Pancreas (tissue), 10 donors: ENCODE measurements around the gene UBXN7. TPM values are rescaled to one million over a fixed set of nuclear protein-coding genes. Genes with fewer than 3 reads are reported as not detected.
"Not testable (repeated sequence)": the region's sequence is repeated elsewhere in the genome, so short reads cannot be mapped to it uniquely, and the experiment has no call there.

ENCODE experiments used
- ATAC-seq, 4 donors: fragments of 200-7000 bp; cut with Tn5 transposase; one replicate each; pipeline versions ENCODE4 v1.8.0 to v1.9.1; 2020; ENCODE audit warnings: mild to moderate bottlenecking in 4 of 4, moderate library complexity in 4 of 4
- DNase-seq, 6 donors: peaks; one replicate each; pipeline ENCODE4 v3.0.0-alpha.2; 2020
- FAIRE-seq: peaks from 2 replicates; lab custom pipeline; 2012; peaks lifted over from hg19 to GRCh38; lab: Jason Lieb, UNC
- H3K27ac ChIP-seq, 4 donors: fragments of 200-600 bp; sonication (generic); 1 replicate in 3 of 4; 2 replicates in 1 of 4; pipeline versions ENCODE4 v1.5.0 to v1.8.0; 2020
- H3K27me3 ChIP-seq, 4 donors: fragments of 200-600 bp; one replicate each; pipeline ENCODE4 v1.8.0; 2021
- H3K36me3 ChIP-seq, 3 donors: fragments of 200-600 bp; sonication (generic) in 1 of 3; one replicate each; pipeline versions ENCODE4 v1.5.0 to v1.8.0; 2020 to 2021
- H3K4me1 ChIP-seq, 3 donors: fragments of 200-600 bp; one replicate each; pipeline ENCODE4 v1.8.0; 2021
- H3K4me3 ChIP-seq, 4 donors: fragments of 200-600 bp; sonication (generic) in 2 of 4; one replicate each; pipeline versions ENCODE4 v1.5.0 to v1.8.0; 2020 to 2021
- H3K9me3 ChIP-seq, 4 donors: fragments of 200-600 bp; one replicate each; pipeline ENCODE4 v1.8.0; 2021
- CTCF ChIP-seq, 4 donors: fragments of 200-600 bp; sonication (generic) in 3 of 4; IDR thresholded peaks; one replicate each; pipeline versions ENCODE4 v1.5.0 to v1.8.0; 2021; ENCODE audit warnings: antibody characterized with exemption in 4 of 4
- WGBS, 2 donors: extraction: QIAGEN DNeasy Blood & Tissue Kit; methylation state at CpG; one replicate each; pipeline ENCODE4 v1.1.7; 2013; 5-methylcytosine and 5-hydroxymethylcytosine counted together
- intact Hi-C, 3 donors: fragments of 100-400 bp; cut with DNase I; formaldehyde crosslinking; loops; one replicate each; pipeline versions ENCODE4 v1.11.1 to v1.14.2; 2022
- polyA plus RNA-seq, 2 donors: library from polyadenylated mRNA; stranded (reverse); fragments of 200-250 nt; gene quantifications; one replicate each; pipeline ENCODE4 v1.2.3, GENCODE V29; 2013
- total RNA-seq, 6 donors: library from RNA; stranded (reverse); fragmentation: NEBNext Ultra II Directional in 4 of 6; extraction: Animal tissue kit (Norgen Biotek cat#: 25700) in 4 of 6; gene quantifications; one replicate each; pipeline versions ENCODE4 v1.2.1 to v1.2.4, GENCODE V29; 2021 to 2023
- donor health status: healthy with polysubstance abuse.
- donor health status: DM: no; HTN: no; CAD: no; lungs with moderate emphysema.
- donor health status: DM: no; HTN: no; CAD: no.
- donor health status: control.
- donor health status: control.
- donor health status: Bipolar disorder and iron deficiency.
- donor health status: DM: yes; HTN: yes; CAD: no.
- donor health status: DM: no; HTN: no; CAD: no.
- donor health status: DM: no; HTN: no; CAD: no.
- donor health status: DM: yes; HTN: yes; CAD: no.

The UBXN7 gene
- total and polyA plus RNA-seq, 8 donors = 4.2 to 39.0 (median 21.1) TPM

DNA sequence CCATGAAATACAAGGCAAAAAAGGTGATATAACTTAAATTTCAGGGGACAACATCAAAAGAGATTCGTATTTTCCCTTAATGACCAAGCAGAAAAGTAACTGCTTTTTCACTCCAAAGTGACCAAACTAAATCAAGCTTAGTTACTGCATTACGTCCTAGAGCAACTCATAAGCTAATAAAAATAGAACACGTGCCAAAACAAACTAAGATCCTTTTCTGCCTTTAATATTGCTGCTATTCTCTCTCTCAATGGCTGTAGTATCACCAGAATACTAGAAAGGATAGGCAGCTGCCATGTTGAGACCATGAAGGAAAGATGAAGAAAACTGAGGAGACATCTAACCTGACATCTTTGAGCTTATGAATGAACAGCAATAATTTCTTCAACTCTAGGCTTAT lies 43.3 kb downstream of the UBXN7 start:
- H3K27ac ChIP-seq = no peak overlapping the region
- H3K4me1 ChIP-seq = no peaks in the 10 kb centered on the region
- WGBS, 2 donors = 44 to 48% methylated on average over 3 of the region's 3 CpGs
- no peak for FAIRE-seq
- H3K27me3 ChIP-seq = no peaks in the 10 kb centered on the region
- H3K4me3 ChIP-seq = no peak overlapping the region
- ATAC-seq = no peak
- TF ChIP-seq CTCF (IDR thresholded peaks at IDR 0.05) = no peak
- H3K9me3 ChIP-seq = no peaks in the 10 kb centered on the region
- intact Hi-C loops = no loop called here
- H3K36me3 ChIP-seq = peaks cover 0 to 41% (median 0%) of the 10 kb centered on the region in 3 donors
- DNase-seq = no peak

DNA sequence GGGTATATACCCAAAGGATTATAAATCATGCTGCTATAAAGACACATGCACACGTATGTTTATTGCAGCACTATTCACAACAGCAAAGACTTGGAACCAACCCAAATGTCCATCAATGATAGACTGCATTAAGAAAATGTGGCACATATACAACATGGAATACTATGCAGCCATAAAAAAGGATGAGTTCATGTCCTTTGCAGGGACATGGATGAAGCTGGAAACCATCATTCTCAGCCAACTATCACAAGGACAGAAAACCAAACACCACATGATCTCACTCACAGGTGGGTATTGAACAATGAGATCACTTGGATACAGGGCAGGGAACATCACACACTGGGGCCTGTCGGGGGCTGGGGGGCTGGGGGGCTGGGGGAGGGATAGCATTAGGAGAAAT lies 44.3 kb downstream of the UBXN7 start:
- intact Hi-C loops, H3K27me3 ChIP-seq, DNase-seq, H3K4me3 ChIP-seq, FAIRE-seq, ATAC-seq, H3K9me3 ChIP-seq, H3K27ac ChIP-seq, H3K4me1 ChIP-seq: not testable (repeated sequence)
- 100% methylated on average over 2 of the region's 2 CpGs for WGBS, 2 donors
- H3K36me3 ChIP-seq = peaks cover 0 to 35% (median 0%) of the 10 kb centered on the region in 3 donors

DNA sequence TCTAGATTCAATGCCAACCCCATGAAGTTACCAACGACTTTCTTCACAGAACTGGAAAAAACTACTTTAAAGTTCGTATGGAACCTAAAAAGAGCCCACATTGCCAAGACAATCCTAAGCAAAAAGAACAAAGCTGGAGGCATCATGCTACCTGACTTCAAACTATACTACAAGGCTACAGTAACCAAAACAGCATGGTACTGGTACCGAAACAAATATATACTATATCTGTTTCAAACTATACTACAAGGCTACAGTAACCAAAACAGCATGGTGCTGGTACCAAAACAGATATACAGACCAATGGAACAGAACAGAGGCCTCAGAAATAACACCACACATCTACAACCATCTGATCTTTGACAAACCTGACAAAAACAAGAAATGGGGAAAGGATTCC lies 45.4 kb downstream of the UBXN7 start:
- FAIRE-seq, H3K9me3 ChIP-seq, H3K27me3 ChIP-seq, intact Hi-C loops, ATAC-seq, H3K27ac ChIP-seq, DNase-seq, H3K4me1 ChIP-seq, H3K4me3 ChIP-seq: not testable (repeated sequence)
- peaks cover 0 to 28% (median 0%) of the 10 kb centered on the region in 3 donors for H3K36me3 ChIP-seq
- 94 to 99% methylated on average over 3 of the region's 3 CpGs for WGBS, 2 donors

- not testable (repeated sequence) for FAIRE-seq
- 96 to 99% methylated on average over 6 of the region's 6 CpGs for WGBS, 2 donors
Observed at GRCh38 chr3:196386034-196386433, 46.2 kb downstream of the UBXN7 start.

GRCh38 chr3:196385446-196385845 lies 46.8 kb downstream of the UBXN7 start:
- not testable (repeated sequence) for FAIRE-seq
- peak in 2 of 6 donors; percentile 20 to 59 for DNase-seq

More at GRCh38 chr3:196386034-196386433, 46.2 kb downstream of the UBXN7 start:
- H3K27ac ChIP-seq, H3K27me3 ChIP-seq, ATAC-seq, DNase-seq, intact Hi-C loops, H3K4me1 ChIP-seq, H3K4me3 ChIP-seq, H3K9me3 ChIP-seq: not testable (repeated sequence)
- H3K36me3 ChIP-seq = peaks cover 0 to 21% (median 0%) of the 10 kb centered on the region in 3 donors

DNA sequence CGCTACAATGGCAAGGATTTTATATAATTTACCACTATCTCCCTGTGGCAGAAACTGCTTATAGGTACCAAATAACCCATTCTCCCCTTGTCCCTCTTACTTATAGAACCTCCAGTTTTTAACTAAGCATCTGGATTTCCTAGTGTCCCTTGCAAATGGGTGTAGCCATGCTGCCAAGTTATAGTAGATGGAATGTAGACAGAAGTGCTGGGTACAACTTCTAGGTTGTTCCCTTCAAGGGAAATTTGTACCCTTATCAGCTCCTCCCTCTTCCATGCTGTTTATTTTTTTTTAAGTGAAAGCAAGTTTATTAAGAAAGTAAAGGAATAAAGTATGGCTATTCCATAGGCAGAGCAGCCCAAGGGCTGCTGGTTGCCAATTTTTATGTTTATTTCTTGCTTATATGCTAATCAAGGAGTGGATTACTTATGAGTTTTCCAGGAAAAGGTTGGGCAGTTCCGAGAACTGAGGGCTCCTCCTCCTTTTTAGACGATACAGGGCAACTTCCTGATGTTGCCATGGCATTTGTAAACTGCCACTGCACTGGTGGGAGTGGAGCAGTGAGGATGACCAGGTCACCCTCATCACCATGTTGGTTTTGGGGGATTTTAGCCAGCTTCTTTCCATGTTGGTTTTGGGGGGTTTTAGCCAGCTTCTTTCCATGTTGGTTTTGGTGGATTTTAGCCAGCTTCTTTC lies 53.9 kb downstream of the UBXN7 start:
- TF ChIP-seq CTCF (IDR thresholded peaks at IDR 0.05) = no peak
- Histone ChIP-seq H3K4me3 (no peak overlapping the region), H3K27ac (no peak overlapping the region), H3K4me1 (no peaks in the 10 kb centered on the region), H3K36me3 (no peaks in the 10 kb centered on the region), H3K9me3 (no peaks in the 10 kb centered on the region), H3K27me3 (no peaks in the 10 kb centered on the region)
- ATAC-seq = no peak
- WGBS, 2 donors = 89 to 91% methylated on average over 3 of the region's 3 CpGs
- intact Hi-C loops = no loop called here
- DNase-seq = no peak
- no peak for FAIRE-seq

More at GRCh38 chr3:196385446-196385845, 46.8 kb downstream of the UBXN7 start:
- H3K36me3 ChIP-seq = peaks cover 0 to 15% (median 0%) of the 10 kb centered on the region in 3 donors
- 97 to 98% methylated on average over 25 of the region's 25 CpGs for WGBS, 2 donors
- H3K27me3 ChIP-seq, intact Hi-C loops, H3K4me1 ChIP-seq, H3K9me3 ChIP-seq, H3K27ac ChIP-seq, ATAC-seq, H3K4me3 ChIP-seq: not testable (repeated sequence)

- Histone ChIP-seq H3K36me3 (no peaks in the 10 kb centered on the region), H3K4me1 (no peaks in the 10 kb centered on the region), H3K4me3 (no peak overlapping the region), H3K27me3 (no peaks in the 10 kb centered on the region), H3K9me3 (no peaks in the 10 kb centered on the region), H3K27ac (no peak overlapping the region)
- TF ChIP-seq CTCF (IDR thresholded peaks at IDR 0.05) = no peak
- FAIRE-seq (no peak), DNase-seq (no peak), ATAC-seq (no peak)
- WGBS, 2 donors = 92 to 97% methylated on average over 5 of the region's 5 CpGs
- intact Hi-C loops = no loop called here
Observed at GRCh38 chr3:196377321-196377720, 54.9 kb downstream of the UBXN7 start.
